ENCODE data around the gene GPR107.

DNA sequence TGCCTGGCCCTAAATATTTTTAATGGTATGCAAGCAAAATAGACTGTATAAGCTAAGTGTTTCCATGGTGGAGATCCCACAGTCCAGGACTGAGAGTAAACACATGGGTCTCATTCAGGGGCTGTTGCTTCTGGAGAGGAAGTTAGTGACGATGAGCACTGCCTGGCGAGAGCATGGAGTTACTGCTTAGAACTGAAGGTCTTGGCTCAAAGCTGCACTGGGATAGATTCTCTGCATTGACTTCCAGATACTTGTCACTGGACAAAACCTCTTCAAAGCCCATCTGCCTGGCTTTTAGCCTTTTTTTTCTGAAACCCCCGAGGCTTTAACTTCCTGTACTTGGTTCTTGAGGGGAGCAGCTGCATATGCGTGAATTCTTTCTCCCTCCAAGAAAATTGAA is 39.2 kb downstream of the GPR107 start:
- TF ChIP-seq ZNF274 (IDR thresholded peaks at IDR 0.05; ENCODE audit: low read depth, low read length) (no peak), YY1 (IDR thresholded peaks at IDR 0.05; ENCODE audit: insufficient read depth, insufficient read length) (no peak), SUZ12 (IDR thresholded peaks at IDR 0.05; ENCODE audit: extremely low read depth, insufficient read depth, insufficient read length) (no peak)

All from NT2/D1 (cell line).